ENCODE measurements around the gene EPN1. TPM values are rescaled to one million over a fixed set of nuclear protein-coding genes. Genes with fewer than 3 reads are reported as not detected.

The EPN1 gene
- total and polyA plus RNA-seq, 2 of the 13 experiments (the other 11 are each of a cell fraction or from before 2014, with no cell fraction given): 28.9 to 31.7 TPM

GRCh38 chr19:55654868-55655647 lies 20.0 kb upstream of the EPN1 start, which contains the start of gene U2AF2 (continued):
- TF ChIP-seq AHDC1 (CRISPR knock-in tag; IDR thresholded peaks at IDR 0.05; ENCODE audit: borderline replicate concordance): 0 out of 2 replicates have a peak, but pooled peaks have one; percentile 45
- no peak for TF ChIP-seq CBX5 (CRISPR knock-in tag; IDR thresholded peaks at IDR 0.05; ENCODE audit: borderline replicate concordance)
- no peak for TF ChIP-seq NFE2L1 (CRISPR knock-in tag; IDR thresholded peaks at IDR 0.05; ENCODE audit: borderline replicate concordance)
- peak; percentile 53; the same call in 1 of the 2 replicates for TF ChIP-seq ZNF232 (CRISPR knock-in tag; IDR thresholded peaks at IDR 0.05; ENCODE audit: borderline replicate concordance)
- TF ChIP-seq MXI1 (IDR thresholded peaks at IDR 0.05; ENCODE audit: borderline replicate concordance, low read depth, low read length): peak; percentile 83; the same call in 2 of the 3 replicates
- TF ChIP-seq ZNF75D (CRISPR knock-in tag; IDR thresholded peaks at IDR 0.05; ENCODE audit: borderline replicate concordance): no peak; the same call in 1 of the 2 replicates
- no peak for TF ChIP-seq KDM6A (CRISPR knock-in tag; IDR thresholded peaks at IDR 0.05; ENCODE audit: low read depth)
- no peak for TF ChIP-seq EZH2 (conservative IDR thresholded peaks at IDR 0.05; ENCODE audit: low read depth, low read length)
- TF ChIP-seq ZC3H4 (CRISPR knock-in tag; IDR thresholded peaks at IDR 0.05; ENCODE audit: borderline replicate concordance): no peak
- TF ChIP-seq GFI1 (CRISPR knock-in tag; IDR thresholded peaks at IDR 0.05; ENCODE audit: borderline replicate concordance): no peak; the same call in 1 of the 2 replicates
- peak; percentile 80 for TF ChIP-seq GABPA (IDR thresholded peaks at IDR 0.05; ENCODE audit: low read depth, low read length)
- peak; percentile 90 for TF ChIP-seq GABPA (CRISPR knock-in tag; IDR thresholded peaks at IDR 0.05; ENCODE audit: low read depth)
- TF ChIP-seq POLR2A (IDR thresholded peaks at IDR 0.05; ENCODE audit: insufficient read depth in 1 of 2, low read depth in 2 of 2, low read length in 2 of 2): peak; percentile 79 to 90
- TF ChIP-seq BRF2 (CRISPR knock-in tag; IDR thresholded peaks at IDR 0.05): no peak; the same call in 1 of the 2 replicates
- peak; percentile 39; the same call in 1 of the 2 replicates for TF ChIP-seq MEIS2 (CRISPR knock-in tag; IDR thresholded peaks at IDR 0.05)
- no peak for TF ChIP-seq ZNF383 (CRISPR knock-in tag; IDR thresholded peaks at IDR 0.05; ENCODE audit: borderline replicate concordance)
- TF ChIP-seq ZNF143 (CRISPR knock-in tag; IDR thresholded peaks at IDR 0.05): 0 out of 2 replicates have a peak, but pooled peaks have one; percentile 16
- TF ChIP-seq RFX5 (IDR thresholded peaks at IDR 0.05; ENCODE audit: low read depth, low read length): no peak
- TF ChIP-seq U2AF2 (IDR thresholded peaks at IDR 0.05; ENCODE audit: low read depth, low read length): no peak
- TF ChIP-seq JUN (CRISPR knock-in tag; IDR thresholded peaks at IDR 0.05): no peak
- peak; percentile 46; the same call in 1 of the 2 replicates for TF ChIP-seq HIVEP1 (CRISPR knock-in tag; IDR thresholded peaks at IDR 0.05)
